ENCODE data around the gene EEFSEC.

The EEFSEC gene

GRCh38 chr3:128127236-128127635 is 26.0 kb upstream of the EEFSEC start:
- WGBS, 2 experiments, result 75 to 87% methylated on average over 2 of the region's 2 CpGs
- Histone ChIP-seq H3K36me3 (ENCODE audit: control insufficient read depth, insufficient read depth, low read length) (no peaks in the 10 kb centered on the region), H3K27me3 (ENCODE audit: control insufficient read depth, insufficient read depth, low read length, poor library complexity, severe bottlenecking) (peaks cover 21% of the 10 kb centered on the region), H3K27ac (ENCODE audit: insufficient read depth, low read depth, low read length, poor library complexity, severe bottlenecking) (no peak overlapping the region), H3K9me3 (ENCODE audit: control insufficient read depth, low read length) (no peaks in the 10 kb centered on the region), H3K4me3 (ENCODE audit: insufficient read depth, low read depth, low read length) (no peak overlapping the region), H3K4me1 (ENCODE audit: control insufficient read depth, insufficient read depth, low read length) (peaks cover 7% of the 10 kb centered on the region)

GRCh38 chr3:128128251-128128650 is 25.0 kb upstream of the EEFSEC start:
- no peaks in the 10 kb centered on the region for H3K4me1 ChIP-seq (ENCODE audit: control insufficient read depth, insufficient read depth, low read length)
- no peaks in the 10 kb centered on the region for H3K9me3 ChIP-seq (ENCODE audit: control insufficient read depth, low read length)
- H3K36me3 ChIP-seq (ENCODE audit: control insufficient read depth, insufficient read depth, low read length), result no peaks in the 10 kb centered on the region
- peaks cover 21% of the 10 kb centered on the region for H3K27me3 ChIP-seq (ENCODE audit: control insufficient read depth, insufficient read depth, low read length, poor library complexity, severe bottlenecking)
- 50 to 76% methylated on average over 1 of the region's 1 CpG for WGBS, 2 experiments
- no peak overlapping the region for H3K27ac ChIP-seq (ENCODE audit: insufficient read depth, low read depth, low read length, poor library complexity, severe bottlenecking)
- no peak overlapping the region for H3K4me3 ChIP-seq (ENCODE audit: insufficient read depth, low read depth, low read length)

GRCh38 chr3:128131897-128132646 is 21.2 kb upstream of the EEFSEC start:
- 89 to 90% methylated on average over 7 of the region's 7 CpGs for WGBS, 2 experiments
- Histone ChIP-seq H3K4me1 (ENCODE audit: control insufficient read depth, insufficient read depth, low read length) (no peaks in the 10 kb centered on the region), H3K27me3 (ENCODE audit: control insufficient read depth, insufficient read depth, low read length, poor library complexity, severe bottlenecking) (peaks cover 20% of the 10 kb centered on the region), H3K36me3 (ENCODE audit: control insufficient read depth, insufficient read depth, low read length) (no peaks in the 10 kb centered on the region), H3K9me3 (ENCODE audit: control insufficient read depth, low read length) (no peaks in the 10 kb centered on the region), H3K27ac (ENCODE audit: insufficient read depth, low read depth, low read length, poor library complexity, severe bottlenecking) (no peak overlapping the region), H3K4me3 (ENCODE audit: insufficient read depth, low read depth, low read length) (no peak overlapping the region)

- WGBS, 2 experiments, result 55 to 60% methylated on average over 3 of the region's 3 CpGs
- Histone ChIP-seq H3K9me3 (ENCODE audit: control insufficient read depth, low read length) (no peaks in the 10 kb centered on the region), H3K36me3 (ENCODE audit: control insufficient read depth, insufficient read depth, low read length) (no peaks in the 10 kb centered on the region), H3K4me3 (ENCODE audit: insufficient read depth, low read depth, low read length) (no peak overlapping the region), H3K27me3 (ENCODE audit: control insufficient read depth, insufficient read depth, low read length, poor library complexity, severe bottlenecking) (peaks cover 19% of the 10 kb centered on the region), H3K27ac (ENCODE audit: insufficient read depth, low read depth, low read length, poor library complexity, severe bottlenecking) (no peak overlapping the region), H3K4me1 (ENCODE audit: control insufficient read depth, insufficient read depth, low read length) (no peaks in the 10 kb centered on the region)
These were observed 19.9 kb upstream of the EEFSEC start for GRCh38 chr3:128133273-128133883.

GRCh38 chr3:128143496-128143895 is 9.8 kb upstream of the EEFSEC start:
- Histone ChIP-seq H3K27me3 (ENCODE audit: control insufficient read depth, insufficient read depth, low read length, poor library complexity, severe bottlenecking) (peaks cover 24% of the 10 kb centered on the region), H3K36me3 (ENCODE audit: control insufficient read depth, insufficient read depth, low read length) (no peaks in the 10 kb centered on the region), H3K4me3 (ENCODE audit: insufficient read depth, low read depth, low read length) (no peak overlapping the region), H3K9me3 (ENCODE audit: control insufficient read depth, low read length) (no peaks in the 10 kb centered on the region), H3K4me1 (ENCODE audit: control insufficient read depth, insufficient read depth, low read length) (no peaks in the 10 kb centered on the region), H3K27ac (ENCODE audit: insufficient read depth, low read depth, low read length, poor library complexity, severe bottlenecking) (no peak overlapping the region)
- 92 to 94% methylated on average over 4 of the region's 4 CpGs for WGBS, 2 experiments

- Histone ChIP-seq H3K4me1 (ENCODE audit: control insufficient read depth, insufficient read depth, low read length) (no peaks in the 10 kb centered on the region), H3K36me3 (ENCODE audit: control insufficient read depth, insufficient read depth, low read length) (no peaks in the 10 kb centered on the region), H3K27ac (ENCODE audit: insufficient read depth, low read depth, low read length, poor library complexity, severe bottlenecking) (no peak overlapping the region), H3K4me3 (ENCODE audit: insufficient read depth, low read depth, low read length) (no peak overlapping the region), H3K9me3 (ENCODE audit: control insufficient read depth, low read length) (no peaks in the 10 kb centered on the region), H3K27me3 (ENCODE audit: control insufficient read depth, insufficient read depth, low read length, poor library complexity, severe bottlenecking) (peaks cover 17% of the 10 kb centered on the region)
- WGBS, 2 experiments, result 71 to 72% methylated on average over 5 of the region's 5 CpGs
These were observed 8.6 kb upstream of the EEFSEC start for GRCh38 chr3:128144512-128145187.

- H3K4me1 ChIP-seq (ENCODE audit: control insufficient read depth, insufficient read depth, low read length), result no peaks in the 10 kb centered on the region
- H3K36me3 ChIP-seq (ENCODE audit: control insufficient read depth, insufficient read depth, low read length), result no peaks in the 10 kb centered on the region
- 86 to 89% methylated on average over 6 of the region's 6 CpGs for WGBS, 2 experiments
- no peak overlapping the region for H3K4me3 ChIP-seq (ENCODE audit: insufficient read depth, low read depth, low read length)
- no peak overlapping the region for H3K27ac ChIP-seq (ENCODE audit: insufficient read depth, low read depth, low read length, poor library complexity, severe bottlenecking)
- peaks cover 15% of the 10 kb centered on the region for H3K27me3 ChIP-seq (ENCODE audit: control insufficient read depth, insufficient read depth, low read length, poor library complexity, severe bottlenecking)
- no peaks in the 10 kb centered on the region for H3K9me3 ChIP-seq (ENCODE audit: control insufficient read depth, low read length)
These were observed 8.0 kb upstream of the EEFSEC start for GRCh38 chr3:128145279-128145678.

GRCh38 chr3:128146201-128146600 is 7.1 kb upstream of the EEFSEC start:
- no peak overlapping the region for H3K4me3 ChIP-seq (ENCODE audit: insufficient read depth, low read depth, low read length)
- H3K9me3 ChIP-seq (ENCODE audit: control insufficient read depth, low read length), result no peaks in the 10 kb centered on the region
- H3K4me1 ChIP-seq (ENCODE audit: control insufficient read depth, insufficient read depth, low read length), result no peaks in the 10 kb centered on the region
- H3K27me3 ChIP-seq (ENCODE audit: control insufficient read depth, insufficient read depth, low read length, poor library complexity, severe bottlenecking), result peaks cover 15% of the 10 kb centered on the region
- no peak overlapping the region for H3K27ac ChIP-seq (ENCODE audit: insufficient read depth, low read depth, low read length, poor library complexity, severe bottlenecking)
- no peaks in the 10 kb centered on the region for H3K36me3 ChIP-seq (ENCODE audit: control insufficient read depth, insufficient read depth, low read length)
- 94% methylated on average over 14 of the region's 14 CpGs for WGBS, 2 experiments

GRCh38 chr3:128149650-128150049 is 3.6 kb upstream of the EEFSEC start:
- Histone ChIP-seq H3K4me3 (ENCODE audit: insufficient read depth, low read depth, low read length) (no peak overlapping the region), H3K27me3 (ENCODE audit: control insufficient read depth, insufficient read depth, low read length, poor library complexity, severe bottlenecking) (peaks cover 39% of the 10 kb centered on the region), H3K27ac (ENCODE audit: insufficient read depth, low read depth, low read length, poor library complexity, severe bottlenecking) (no peak overlapping the region), H3K9me3 (ENCODE audit: control insufficient read depth, low read length) (no peaks in the 10 kb centered on the region), H3K36me3 (ENCODE audit: control insufficient read depth, insufficient read depth, low read length) (no peaks in the 10 kb centered on the region), H3K4me1 (ENCODE audit: control insufficient read depth, insufficient read depth, low read length) (no peaks in the 10 kb centered on the region)
- WGBS, 2 experiments, result 81 to 82% methylated on average over 5 of the region's 5 CpGs

GRCh38 chr3:128151758-128152274 is 1.5 kb upstream of the EEFSEC start:
- WGBS, 2 experiments, result 92 to 95% methylated on average over 5 of the region's 5 CpGs
- Histone ChIP-seq H3K27me3 (ENCODE audit: control insufficient read depth, insufficient read depth, low read length, poor library complexity, severe bottlenecking) (peaks cover 38% of the 10 kb centered on the region), H3K36me3 (ENCODE audit: control insufficient read depth, insufficient read depth, low read length) (no peaks in the 10 kb centered on the region), H3K9me3 (ENCODE audit: control insufficient read depth, low read length) (no peaks in the 10 kb centered on the region), H3K27ac (ENCODE audit: insufficient read depth, low read depth, low read length, poor library complexity, severe bottlenecking) (no peak overlapping the region), H3K4me1 (ENCODE audit: control insufficient read depth, insufficient read depth, low read length) (no peaks in the 10 kb centered on the region), H3K4me3 (ENCODE audit: insufficient read depth, low read depth, low read length) (no peak overlapping the region)

Measured in ectodermal cell (in vitro differentiated cells).